H1 (cell line): ENCODE results near the gene FCGBP.
"Not testable (repeated sequence)": the region's sequence is repeated elsewhere in the genome, so short reads cannot be mapped to it uniquely, and the experiment has no call there.

Experiments used
- BRCA1 ChIP-seq: IDR thresholded peaks from 2 replicates; pipeline ENCODE4 v1.6.1; 2012; ENCODE audit warnings: low read depth, low read length, improper control_type of control experiment
- POLR2A ChIP-seq, 2 experiments: IDR thresholded peaks; 1 replicate in 1 of 2; 2 replicates in 1 of 2; pipeline ENCODE4 v1.6.1; 2011; ENCODE audit warnings: low read depth in 2 of 2, low read length in 2 of 2, mild to moderate bottlenecking in 2 of 2; ENCODE audit errors: control extremely low read depth in 1 of 2
- POLR2AphosphoS5 ChIP-seq: IDR thresholded peaks from 2 replicates; pipeline ENCODE4 v1.6.1; 2011; ENCODE audit warnings: low read depth, low read length
- RAD21 ChIP-seq, 2 experiments: IDR thresholded peaks in 1 of 2; conservative IDR thresholded peaks in 1 of 2; 2 replicates each; pipeline ENCODE4 v1.6.1; 2011; ENCODE audit warnings: low read depth in 2 of 2, low read length in 2 of 2, improper control_type of control experiment in 1 of 2, inconsistent platforms in 1 of 2, mild to moderate bottlenecking in 1 of 2, moderate library complexity in 1 of 2
- RFX5 ChIP-seq: IDR thresholded peaks from 2 replicates; pipeline ENCODE4 v1.6.1; 2011; ENCODE audit warnings: low read depth, low read length, improper control_type of control experiment, borderline replicate concordance
- SIN3A ChIP-seq, 2 experiments: IDR thresholded peaks in 1 of 2; conservative IDR thresholded peaks in 1 of 2; 2 replicates each; pipeline ENCODE4 v1.6.1; 2011 to 2012; ENCODE audit warnings: low read length in 2 of 2, improper control_type of control experiment in 1 of 2, low read depth in 1 of 2, mild to moderate bottlenecking in 1 of 2
- SUZ12 ChIP-seq: fragments of 200-600 bp; sonication (generic); IDR thresholded peaks from 2 replicates; pipeline ENCODE4 v1.6.1; 2012; ENCODE audit warnings: mild to moderate bottlenecking, inconsistent platforms, low read length, moderate library complexity, mixed read lengths
- TF ChIP-seq, protein P1 (sequence below), 3 experiments: IDR thresholded peaks; 1 replicate in 2 of 3; 2 replicates in 1 of 3; pipeline versions ENCODE4 v1.5.1 to v1.6.1; 2011; ENCODE audit warnings: low read length in 3 of 3, mild to moderate bottlenecking in 3 of 3, inconsistent platforms in 2 of 3, low read depth in 1 of 3, moderate library complexity in 1 of 3; ENCODE audit not compliant: insufficient read depth in 1 of 3; ENCODE audit errors: control extremely low read depth in 1 of 3

GRCh38 chr19:39887456-39887951 lies 46.9 kb downstream of the FCGBP start:
- TF ChIP-seq, protein P1, sequence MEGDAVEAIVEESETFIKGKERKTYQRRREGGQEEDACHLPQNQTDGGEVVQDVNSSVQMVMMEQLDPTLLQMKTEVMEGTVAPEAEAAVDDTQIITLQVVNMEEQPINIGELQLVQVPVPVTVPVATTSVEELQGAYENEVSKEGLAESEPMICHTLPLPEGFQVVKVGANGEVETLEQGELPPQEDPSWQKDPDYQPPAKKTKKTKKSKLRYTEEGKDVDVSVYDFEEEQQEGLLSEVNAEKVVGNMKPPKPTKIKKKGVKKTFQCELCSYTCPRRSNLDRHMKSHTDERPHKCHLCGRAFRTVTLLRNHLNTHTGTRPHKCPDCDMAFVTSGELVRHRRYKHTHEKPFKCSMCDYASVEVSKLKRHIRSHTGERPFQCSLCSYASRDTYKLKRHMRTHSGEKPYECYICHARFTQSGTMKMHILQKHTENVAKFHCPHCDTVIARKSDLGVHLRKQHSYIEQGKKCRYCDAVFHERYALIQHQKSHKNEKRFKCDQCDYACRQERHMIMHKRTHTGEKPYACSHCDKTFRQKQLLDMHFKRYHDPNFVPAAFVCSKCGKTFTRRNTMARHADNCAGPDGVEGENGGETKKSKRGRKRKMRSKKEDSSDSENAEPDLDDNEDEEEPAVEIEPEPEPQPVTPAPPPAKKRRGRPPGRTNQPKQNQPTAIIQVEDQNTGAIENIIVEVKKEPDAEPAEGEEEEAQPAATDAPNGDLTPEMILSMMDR (IDR thresholded peaks at IDR 0.05; ENCODE audit: control extremely low read depth in 1 of 3, insufficient read depth in 1 of 3, low read depth in 1 of 3, low read length in 3 of 3) = not testable (repeated sequence)
- not testable (repeated sequence) for TF ChIP-seq SIN3A (conservative IDR thresholded peaks at IDR 0.05 in 1 of 2, IDR thresholded peaks at IDR 0.05 in 1 of 2; ENCODE audit: low read depth in 1 of 2, low read length in 2 of 2); SUZ12; RFX5; POLR2AphosphoS5; BRCA1; RAD21 (IDR thresholded peaks at IDR 0.05 in 1 of 2, conservative IDR thresholded peaks at IDR 0.05 in 1 of 2; ENCODE audit: low read depth in 2 of 2, low read length in 2 of 2); POLR2A (IDR thresholded peaks at IDR 0.05; ENCODE audit: control extremely low read depth in 1 of 2, low read depth in 2 of 2, low read length in 2 of 2)
